A673 (cell line): ENCODE data around the gene CYLD.

Experiments
- EZH2 ChIP-seq: fragments of 200-600 bp; sonication (generic); IDR thresholded peaks from 2 replicates; pipeline ENCODE4 v1.6.1; 2017; ENCODE audit warnings: borderline replicate concordance, low read depth, mild to moderate bottlenecking, mixed read lengths, antibody characterized with exemption, low read length; ENCODE audit not compliant: poor library complexity, severe bottlenecking
- TF ChIP-seq, protein P1 (sequence below): fragments of 300-800, 200-600 bp; sonication (generic); conservative IDR thresholded peaks from 2 replicates; pipeline ENCODE4 v1.5.1; 2017; ENCODE audit warnings: low read depth, mild to moderate bottlenecking, antibody characterized with exemption, low read length, moderate library complexity, mixed read lengths

DNA sequence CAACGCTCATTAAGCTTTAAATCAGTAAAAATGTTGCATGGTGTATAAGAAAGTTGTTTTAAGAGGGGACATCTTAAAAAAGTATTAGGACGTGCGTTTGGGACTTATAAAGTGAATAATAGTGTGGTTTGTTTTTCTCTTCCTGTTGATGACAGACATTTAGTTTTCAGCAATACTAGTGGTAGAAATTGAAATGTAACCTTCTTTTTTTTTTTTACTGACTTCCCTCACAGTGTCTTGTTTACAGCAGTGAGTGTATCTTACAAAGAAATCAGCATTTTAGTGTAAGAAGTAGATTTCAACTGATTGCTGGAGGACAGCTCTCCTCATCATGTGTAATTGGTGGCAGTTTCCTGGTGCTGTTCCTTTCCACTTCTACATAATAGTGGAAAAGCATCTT is 39.6 kb downstream of the CYLD start:
- no peak for TF ChIP-seq EZH2
- TF ChIP-seq, protein P1, sequence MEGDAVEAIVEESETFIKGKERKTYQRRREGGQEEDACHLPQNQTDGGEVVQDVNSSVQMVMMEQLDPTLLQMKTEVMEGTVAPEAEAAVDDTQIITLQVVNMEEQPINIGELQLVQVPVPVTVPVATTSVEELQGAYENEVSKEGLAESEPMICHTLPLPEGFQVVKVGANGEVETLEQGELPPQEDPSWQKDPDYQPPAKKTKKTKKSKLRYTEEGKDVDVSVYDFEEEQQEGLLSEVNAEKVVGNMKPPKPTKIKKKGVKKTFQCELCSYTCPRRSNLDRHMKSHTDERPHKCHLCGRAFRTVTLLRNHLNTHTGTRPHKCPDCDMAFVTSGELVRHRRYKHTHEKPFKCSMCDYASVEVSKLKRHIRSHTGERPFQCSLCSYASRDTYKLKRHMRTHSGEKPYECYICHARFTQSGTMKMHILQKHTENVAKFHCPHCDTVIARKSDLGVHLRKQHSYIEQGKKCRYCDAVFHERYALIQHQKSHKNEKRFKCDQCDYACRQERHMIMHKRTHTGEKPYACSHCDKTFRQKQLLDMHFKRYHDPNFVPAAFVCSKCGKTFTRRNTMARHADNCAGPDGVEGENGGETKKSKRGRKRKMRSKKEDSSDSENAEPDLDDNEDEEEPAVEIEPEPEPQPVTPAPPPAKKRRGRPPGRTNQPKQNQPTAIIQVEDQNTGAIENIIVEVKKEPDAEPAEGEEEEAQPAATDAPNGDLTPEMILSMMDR = no peak
